ENCODE data around the gene LNX1.

Gene LNX1

DNA sequence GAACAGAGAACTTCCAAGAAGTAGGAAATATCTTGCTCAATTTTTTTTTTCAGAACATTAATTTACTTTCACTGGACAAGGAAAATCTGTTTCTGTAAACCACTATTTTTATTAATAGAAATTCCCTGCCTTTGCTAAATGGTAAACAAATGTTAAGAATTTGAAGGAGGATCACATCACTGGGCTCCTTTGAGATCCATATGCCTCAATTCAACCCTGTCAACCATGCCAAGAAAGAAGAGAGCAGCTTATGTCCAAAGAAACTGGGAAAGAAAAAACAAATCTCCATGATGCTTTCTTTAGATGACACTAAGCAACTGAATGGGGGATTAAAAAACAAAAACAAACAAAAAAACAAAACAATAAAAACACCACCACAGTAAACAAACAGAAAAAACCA is 47.7 kb downstream of the LNX1 start:
- Histone ChIP-seq H3K9me3 (ENCODE audit: control insufficient read depth, low read length) (no peaks in the 10 kb centered on the region), H3K27me3 (ENCODE audit: control insufficient read depth, insufficient read depth, low read length, poor library complexity, severe bottlenecking) (no peaks in the 10 kb centered on the region)

DNA sequence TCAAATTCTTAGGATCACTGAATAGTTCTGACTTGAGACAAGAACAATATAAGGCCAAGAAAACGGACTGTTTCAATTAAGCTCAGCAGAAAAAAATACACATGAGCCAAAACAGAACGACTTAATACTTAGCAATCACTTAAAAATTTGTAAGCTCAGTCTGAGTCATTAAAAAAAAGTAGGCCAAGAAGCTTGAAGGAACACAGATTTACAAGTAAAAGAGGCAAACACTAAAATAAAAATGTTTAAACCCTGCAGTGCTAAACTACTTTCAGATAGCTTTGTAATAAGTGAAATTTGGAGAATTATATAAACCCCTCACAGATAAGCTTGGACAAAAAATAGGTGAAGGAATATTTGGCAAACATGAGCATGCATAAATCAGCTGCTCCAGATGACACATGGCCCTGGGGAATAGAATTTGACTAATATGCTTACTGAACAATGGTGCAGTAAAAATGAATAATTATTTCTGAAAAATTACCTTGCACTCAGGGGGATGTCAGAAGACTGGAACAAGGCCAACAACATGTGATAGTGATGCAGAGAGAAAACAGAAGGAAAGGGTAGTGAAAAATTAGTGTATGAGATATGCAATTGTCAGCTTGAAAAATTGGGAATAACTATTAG is 49.6 kb downstream of the LNX1 start:
- Histone ChIP-seq H3K27me3 (ENCODE audit: control insufficient read depth, insufficient read depth, low read length, poor library complexity, severe bottlenecking) (no peaks in the 10 kb centered on the region), H3K27ac (ENCODE audit: insufficient read depth, low read depth, low read length, poor library complexity, severe bottlenecking) (no peak overlapping the region), H3K9me3 (ENCODE audit: control insufficient read depth, low read length) (no peaks in the 10 kb centered on the region), H3K4me3 (ENCODE audit: insufficient read depth, low read depth, low read length) (no peak overlapping the region), H3K36me3 (ENCODE audit: control insufficient read depth, insufficient read depth, low read length) (no peaks in the 10 kb centered on the region), H3K4me1 (ENCODE audit: control insufficient read depth, insufficient read depth, low read length) (no peaks in the 10 kb centered on the region)
- WGBS, 2 experiments, result 65 to 88% methylated on average over 2 of the region's 2 CpGs

More for the DNA sequence above, 47.7 kb downstream of the LNX1 start:
- Histone ChIP-seq H3K36me3 (ENCODE audit: control insufficient read depth, insufficient read depth, low read length) (no peaks in the 10 kb centered on the region), H3K27ac (ENCODE audit: insufficient read depth, low read depth, low read length, poor library complexity, severe bottlenecking) (no peak overlapping the region), H3K4me1 (ENCODE audit: control insufficient read depth, insufficient read depth, low read length) (no peaks in the 10 kb centered on the region), H3K4me3 (ENCODE audit: insufficient read depth, low read depth, low read length) (no peak overlapping the region)

DNA sequence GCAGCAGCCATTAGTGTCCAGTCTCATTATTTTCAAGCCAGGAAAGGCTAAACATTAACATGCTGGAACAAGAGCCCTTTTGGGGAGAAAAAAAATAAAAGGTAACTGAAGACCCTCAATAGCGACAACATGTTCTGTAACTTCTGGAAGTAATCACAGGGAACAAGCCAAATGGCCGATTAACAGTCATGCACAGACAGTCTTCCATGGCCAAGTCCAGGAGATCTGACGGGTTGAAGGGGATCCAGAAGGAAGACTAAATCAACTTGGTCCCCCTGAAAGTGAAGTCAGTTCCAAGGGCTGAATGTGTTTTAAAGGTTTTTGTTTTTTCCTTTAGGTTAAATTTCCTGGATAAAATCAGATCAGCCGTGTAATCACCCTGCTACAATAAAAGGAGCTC is 52.5 kb downstream of the LNX1 start:
- Histone ChIP-seq H3K4me1 (ENCODE audit: control insufficient read depth, insufficient read depth, low read length) (no peaks in the 10 kb centered on the region), H3K9me3 (ENCODE audit: control insufficient read depth, low read length) (no peaks in the 10 kb centered on the region), H3K36me3 (ENCODE audit: control insufficient read depth, insufficient read depth, low read length) (no peaks in the 10 kb centered on the region), H3K4me3 (ENCODE audit: insufficient read depth, low read depth, low read length) (no peak overlapping the region), H3K27ac (ENCODE audit: insufficient read depth, low read depth, low read length, poor library complexity, severe bottlenecking) (no peak overlapping the region), H3K27me3 (ENCODE audit: control insufficient read depth, insufficient read depth, low read length, poor library complexity, severe bottlenecking) (no peaks in the 10 kb centered on the region)
- WGBS, 2 experiments, result 91 to 94% methylated on average over 4 of the region's 4 CpGs

DNA sequence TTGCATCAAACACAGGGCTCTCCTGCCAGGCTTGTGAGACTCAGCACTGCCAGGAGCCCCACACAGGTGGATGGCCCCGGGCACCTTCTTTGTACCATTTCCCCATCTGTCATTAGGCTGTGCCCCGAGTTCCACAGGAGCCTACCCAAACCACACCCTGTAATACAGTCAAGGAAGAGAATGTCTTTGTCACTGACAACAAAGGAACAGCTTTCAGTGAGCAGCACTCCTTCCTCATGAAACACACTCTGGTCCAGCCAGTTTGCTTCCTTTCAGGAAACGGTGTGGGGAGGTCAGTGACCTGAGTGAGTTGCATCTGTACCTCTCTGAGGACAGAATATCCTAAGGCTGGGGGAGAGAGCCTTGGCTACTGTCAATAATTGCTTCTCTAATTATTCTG is 53.7 kb downstream of the LNX1 start:
- H3K4me1 ChIP-seq (ENCODE audit: control insufficient read depth, insufficient read depth, low read length), result no peaks in the 10 kb centered on the region
- H3K27me3 ChIP-seq (ENCODE audit: control insufficient read depth, insufficient read depth, low read length, poor library complexity, severe bottlenecking), result no peaks in the 10 kb centered on the region
- H3K4me3 ChIP-seq (ENCODE audit: insufficient read depth, low read depth, low read length), result no peak overlapping the region
- no peak overlapping the region for H3K27ac ChIP-seq (ENCODE audit: insufficient read depth, low read depth, low read length, poor library complexity, severe bottlenecking)
- WGBS, 2 experiments, result 79 to 81% methylated on average over 3 of the region's 3 CpGs
- H3K9me3 ChIP-seq (ENCODE audit: control insufficient read depth, low read length), result no peaks in the 10 kb centered on the region
- no peaks in the 10 kb centered on the region for H3K36me3 ChIP-seq (ENCODE audit: control insufficient read depth, insufficient read depth, low read length)

DNA sequence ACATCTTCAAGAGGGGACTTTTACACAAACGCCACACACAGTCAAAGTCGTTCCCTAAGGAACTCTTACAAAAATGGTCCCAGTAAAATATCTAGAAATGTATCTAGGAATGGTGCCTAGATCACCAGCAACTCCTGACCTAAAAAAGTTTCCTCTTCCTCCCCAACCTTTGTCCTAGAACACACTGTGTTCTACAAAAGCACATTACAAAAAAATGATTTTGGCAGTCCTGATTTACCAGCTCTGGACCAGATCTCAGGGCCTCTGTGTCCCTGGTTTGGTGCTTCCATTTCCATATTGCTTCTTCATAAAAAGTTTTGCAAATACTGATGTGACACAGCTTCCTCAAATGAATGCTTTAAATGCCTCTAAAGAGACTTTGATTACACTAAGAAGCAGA is 55.0 kb downstream of the LNX1 start:
- WGBS, 2 experiments, result 71 to 93% methylated on average over 2 of the region's 2 CpGs

DNA sequence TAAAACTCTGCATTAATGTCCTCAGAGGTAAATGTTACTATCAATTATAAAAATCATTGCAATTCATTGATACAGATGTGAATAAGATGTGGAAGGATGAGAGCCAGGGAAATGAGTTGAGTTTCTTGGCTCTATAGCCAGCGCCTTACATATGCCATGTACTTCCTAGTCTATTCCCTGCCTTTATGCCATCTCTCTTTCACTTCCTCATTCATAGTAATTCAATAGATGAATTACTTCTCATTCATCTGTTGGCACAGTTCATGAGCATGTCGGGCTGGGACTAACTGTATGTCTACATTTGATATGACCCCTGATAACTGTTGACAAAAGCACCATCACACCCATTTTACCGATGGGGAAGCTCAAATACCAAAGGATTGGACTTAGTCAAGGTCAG is 55.7 kb downstream of the LNX1 start:
- Histone ChIP-seq H3K4me3 (ENCODE audit: insufficient read depth, low read depth, low read length) (no peak overlapping the region), H3K27ac (ENCODE audit: insufficient read depth, low read depth, low read length, poor library complexity, severe bottlenecking) (no peak overlapping the region), H3K4me1 (ENCODE audit: control insufficient read depth, insufficient read depth, low read length) (no peaks in the 10 kb centered on the region), H3K36me3 (ENCODE audit: control insufficient read depth, insufficient read depth, low read length) (no peaks in the 10 kb centered on the region), H3K27me3 (ENCODE audit: control insufficient read depth, insufficient read depth, low read length, poor library complexity, severe bottlenecking) (no peaks in the 10 kb centered on the region), H3K9me3 (ENCODE audit: control insufficient read depth, low read length) (no peaks in the 10 kb centered on the region)
- WGBS, 2 experiments, result 89 to 95% methylated on average over 3 of the region's 3 CpGs

More for the DNA sequence above, 55.0 kb downstream of the LNX1 start:
- Histone ChIP-seq H3K4me3 (ENCODE audit: insufficient read depth, low read depth, low read length) (no peak overlapping the region), H3K36me3 (ENCODE audit: control insufficient read depth, insufficient read depth, low read length) (no peaks in the 10 kb centered on the region), H3K4me1 (ENCODE audit: control insufficient read depth, insufficient read depth, low read length) (no peaks in the 10 kb centered on the region), H3K27ac (ENCODE audit: insufficient read depth, low read depth, low read length, poor library complexity, severe bottlenecking) (no peak overlapping the region), H3K27me3 (ENCODE audit: control insufficient read depth, insufficient read depth, low read length, poor library complexity, severe bottlenecking) (no peaks in the 10 kb centered on the region), H3K9me3 (ENCODE audit: control insufficient read depth, low read length) (no peaks in the 10 kb centered on the region)

DNA sequence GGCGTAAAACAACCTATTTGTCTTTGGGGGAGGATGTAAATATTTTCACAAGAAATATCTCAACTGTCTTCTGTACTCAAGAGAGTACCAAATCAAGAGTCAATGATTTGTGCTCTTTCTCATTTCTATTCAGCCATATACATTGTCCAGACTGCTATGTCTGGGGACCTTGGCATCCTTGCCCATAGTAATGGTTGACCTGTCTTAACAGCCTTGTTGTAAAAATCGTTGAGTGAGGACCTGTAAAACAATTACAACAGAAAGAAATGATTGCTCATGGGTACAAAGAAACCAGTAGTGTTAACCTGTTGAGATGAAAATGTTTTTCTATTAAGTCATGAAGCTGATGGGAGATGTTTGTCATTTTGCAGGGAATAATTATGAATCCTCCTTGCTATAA is 56.6 kb downstream of the LNX1 start:
- Histone ChIP-seq H3K36me3 (ENCODE audit: control insufficient read depth, insufficient read depth, low read length) (no peaks in the 10 kb centered on the region), H3K4me1 (ENCODE audit: control insufficient read depth, insufficient read depth, low read length) (no peaks in the 10 kb centered on the region), H3K27me3 (ENCODE audit: control insufficient read depth, insufficient read depth, low read length, poor library complexity, severe bottlenecking) (no peaks in the 10 kb centered on the region), H3K27ac (ENCODE audit: insufficient read depth, low read depth, low read length, poor library complexity, severe bottlenecking) (no peak overlapping the region), H3K9me3 (ENCODE audit: control insufficient read depth, low read length) (no peaks in the 10 kb centered on the region), H3K4me3 (ENCODE audit: insufficient read depth, low read depth, low read length) (no peak overlapping the region)
- WGBS, 2 experiments, result 90 to 95% methylated on average over 1 to 2 of the region's 2 CpGs

DNA sequence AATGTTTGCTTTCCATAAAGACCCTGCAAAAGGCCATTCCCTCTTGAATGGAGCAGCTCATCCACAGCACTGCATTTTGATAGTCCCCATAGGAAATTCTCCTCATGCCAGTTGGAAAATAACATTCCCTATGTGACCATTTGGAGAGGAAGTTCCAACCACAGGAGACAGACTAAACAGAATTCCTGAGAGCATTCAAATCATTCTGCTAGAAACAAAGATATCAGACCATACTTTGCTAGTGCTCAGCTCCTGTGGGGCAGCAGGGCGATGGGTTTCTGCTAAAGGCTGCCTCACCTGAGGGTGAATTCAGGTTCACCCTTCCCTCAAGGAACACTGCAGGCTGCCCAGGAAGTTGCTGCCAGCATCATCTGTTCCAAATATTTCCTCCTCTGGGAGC is 58.8 kb downstream of the LNX1 start:
- H3K27me3 ChIP-seq (ENCODE audit: control insufficient read depth, insufficient read depth, low read length, poor library complexity, severe bottlenecking), result no peaks in the 10 kb centered on the region
- H3K36me3 ChIP-seq (ENCODE audit: control insufficient read depth, insufficient read depth, low read length), result no peaks in the 10 kb centered on the region
- WGBS, 2 experiments, result 90 to 98% methylated on average over 1 of the region's 1 CpG
- H3K9me3 ChIP-seq (ENCODE audit: control insufficient read depth, low read length), result no peaks in the 10 kb centered on the region
- no peak overlapping the region for H3K4me3 ChIP-seq (ENCODE audit: insufficient read depth, low read depth, low read length)
- no peak overlapping the region for H3K27ac ChIP-seq (ENCODE audit: insufficient read depth, low read depth, low read length, poor library complexity, severe bottlenecking)
- peaks cover 2% of the 10 kb centered on the region for H3K4me1 ChIP-seq (ENCODE audit: control insufficient read depth, insufficient read depth, low read length)

DNA sequence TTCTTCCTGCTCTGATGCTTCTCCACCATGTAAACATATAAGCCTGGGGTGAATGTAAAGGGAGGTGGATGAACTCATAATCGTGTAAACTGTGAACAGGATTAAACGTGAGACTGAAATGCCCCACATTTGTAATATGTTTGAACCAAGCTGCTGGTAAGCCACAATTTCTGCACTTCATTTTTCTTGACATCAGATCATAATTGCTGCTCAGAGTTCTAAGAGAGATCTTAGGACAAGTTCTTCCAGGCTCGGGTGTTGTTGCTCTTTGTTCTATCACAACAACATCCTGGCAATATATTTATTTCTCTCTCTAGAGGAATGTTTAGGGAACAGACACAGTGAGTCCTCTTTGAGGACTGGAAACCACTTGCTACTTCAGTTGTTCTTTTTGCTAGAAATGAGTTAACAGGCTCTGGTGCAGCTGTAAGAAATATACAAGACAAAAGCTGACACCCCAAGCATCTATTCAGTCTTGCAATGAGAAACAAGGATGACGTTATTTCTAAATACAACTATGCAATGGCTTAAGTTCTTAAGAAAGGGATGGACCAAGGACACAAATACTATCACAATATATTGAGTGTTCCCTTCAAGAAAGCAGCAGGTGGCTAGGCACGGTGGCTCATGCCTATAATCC is 59.6 kb downstream of the LNX1 start:
- no peak overlapping the region for H3K4me3 ChIP-seq (ENCODE audit: insufficient read depth, low read depth, low read length)
- H3K27me3 ChIP-seq (ENCODE audit: control insufficient read depth, insufficient read depth, low read length, poor library complexity, severe bottlenecking), result no peaks in the 10 kb centered on the region
- 67 to 68% methylated on average over 5 of the region's 5 CpGs for WGBS, 2 experiments
- H3K9me3 ChIP-seq (ENCODE audit: control insufficient read depth, low read length), result no peaks in the 10 kb centered on the region
- H3K36me3 ChIP-seq (ENCODE audit: control insufficient read depth, insufficient read depth, low read length), result no peaks in the 10 kb centered on the region
- peaks cover 8% of the 10 kb centered on the region for H3K4me1 ChIP-seq (ENCODE audit: control insufficient read depth, insufficient read depth, low read length)
- H3K27ac ChIP-seq (ENCODE audit: insufficient read depth, low read depth, low read length, poor library complexity, severe bottlenecking), result no peak overlapping the region

DNA sequence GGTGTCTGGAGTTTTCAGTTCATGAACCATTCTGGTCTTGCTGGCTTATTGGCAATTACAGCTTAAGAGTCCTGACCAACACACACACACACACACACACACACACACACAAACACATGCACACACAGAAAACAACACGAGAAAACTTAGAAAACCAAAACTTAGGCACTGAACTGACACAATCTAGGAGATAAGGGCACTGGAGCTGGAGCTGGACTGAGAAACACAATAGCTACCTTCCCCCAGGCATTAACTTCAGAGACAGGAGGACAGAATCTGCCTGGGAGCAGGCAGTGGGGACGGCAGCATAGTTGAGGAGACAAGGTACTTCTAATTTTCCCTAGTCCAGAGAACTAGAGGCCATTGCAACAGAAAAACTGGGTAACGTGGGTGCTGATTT is 62.3 kb downstream of the LNX1 start:
- no peaks in the 10 kb centered on the region for H3K9me3 ChIP-seq (ENCODE audit: control insufficient read depth, low read length)
- WGBS, 2 experiments, result 85 to 86% methylated on average over 3 of the region's 3 CpGs
- H3K27ac ChIP-seq (ENCODE audit: insufficient read depth, low read depth, low read length, poor library complexity, severe bottlenecking), result no peak overlapping the region
- no peaks in the 10 kb centered on the region for H3K36me3 ChIP-seq (ENCODE audit: control insufficient read depth, insufficient read depth, low read length)
- H3K4me3 ChIP-seq (ENCODE audit: insufficient read depth, low read depth, low read length), result no peak overlapping the region
- H3K4me1 ChIP-seq (ENCODE audit: control insufficient read depth, insufficient read depth, low read length), result peaks cover 13% of the 10 kb centered on the region
- no peaks in the 10 kb centered on the region for H3K27me3 ChIP-seq (ENCODE audit: control insufficient read depth, insufficient read depth, low read length, poor library complexity, severe bottlenecking)
